Neural cell (in vitro differentiated cells): ENCODE results near the gene SMAD5.

Experiments
- EP300 ChIP-seq: fragments of 450-650 bp; conservative IDR thresholded peaks from 2 replicates; pipeline ENCODE4 v1.6.1; 2014; ENCODE audit warnings: antibody characterized with exemption, mild to moderate bottlenecking, moderate library complexity; ENCODE audit not compliant: poor library complexity, severe bottlenecking
- TF ChIP-seq, protein P1 (sequence below): fragments of 450-650 bp; IDR thresholded peaks from 2 replicates; pipeline ENCODE4 v1.5.1; 2014; ENCODE audit warnings: antibody characterized with exemption, mild to moderate bottlenecking, moderate library complexity; ENCODE audit not compliant: poor library complexity, severe bottlenecking

DNA sequence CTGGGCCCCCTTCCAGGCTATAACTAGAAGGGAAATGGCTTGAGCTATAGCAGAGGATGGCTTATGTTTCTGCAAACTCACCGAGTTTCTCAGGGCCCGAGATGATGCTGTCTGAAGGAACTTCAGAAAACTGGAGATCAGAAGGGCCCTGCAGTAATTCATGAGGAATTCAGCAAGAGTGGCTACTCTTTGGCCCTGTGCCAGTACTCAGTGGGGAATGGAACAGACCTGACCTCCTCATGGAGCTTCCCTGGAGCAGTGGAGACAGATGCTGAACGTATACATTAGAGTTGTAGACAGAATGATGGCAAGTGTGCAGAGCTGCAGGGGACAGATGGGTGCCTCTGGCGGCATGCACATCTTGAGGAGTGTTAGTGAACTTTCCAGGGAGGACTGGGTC is 77.6 kb downstream of the SMAD5 start:
- TF ChIP-seq, protein P1, sequence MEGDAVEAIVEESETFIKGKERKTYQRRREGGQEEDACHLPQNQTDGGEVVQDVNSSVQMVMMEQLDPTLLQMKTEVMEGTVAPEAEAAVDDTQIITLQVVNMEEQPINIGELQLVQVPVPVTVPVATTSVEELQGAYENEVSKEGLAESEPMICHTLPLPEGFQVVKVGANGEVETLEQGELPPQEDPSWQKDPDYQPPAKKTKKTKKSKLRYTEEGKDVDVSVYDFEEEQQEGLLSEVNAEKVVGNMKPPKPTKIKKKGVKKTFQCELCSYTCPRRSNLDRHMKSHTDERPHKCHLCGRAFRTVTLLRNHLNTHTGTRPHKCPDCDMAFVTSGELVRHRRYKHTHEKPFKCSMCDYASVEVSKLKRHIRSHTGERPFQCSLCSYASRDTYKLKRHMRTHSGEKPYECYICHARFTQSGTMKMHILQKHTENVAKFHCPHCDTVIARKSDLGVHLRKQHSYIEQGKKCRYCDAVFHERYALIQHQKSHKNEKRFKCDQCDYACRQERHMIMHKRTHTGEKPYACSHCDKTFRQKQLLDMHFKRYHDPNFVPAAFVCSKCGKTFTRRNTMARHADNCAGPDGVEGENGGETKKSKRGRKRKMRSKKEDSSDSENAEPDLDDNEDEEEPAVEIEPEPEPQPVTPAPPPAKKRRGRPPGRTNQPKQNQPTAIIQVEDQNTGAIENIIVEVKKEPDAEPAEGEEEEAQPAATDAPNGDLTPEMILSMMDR, result no peak
- TF ChIP-seq EP300, result no peak
